Thyroid gland (tissue), 4 donors: ENCODE measurements around the gene PIGBOS1.

Source experiments
- POLR2A ChIP-seq, 2 donors: fragments of 450-650 bp; IDR thresholded peaks; one replicate each; pipeline ENCODE4 v1.6.1; 2017; ENCODE audit warnings: antibody characterized with exemption in 2 of 2, mild to moderate bottlenecking in 2 of 2, moderate library complexity in 1 of 2
- TF ChIP-seq, protein P1 (sequence below), 6 experiments: fragments of 200-600 bp in 3 of 6; fragments of 450-650 bp in 3 of 6; sonication (generic) in 3 of 6; IDR thresholded peaks; one replicate each; pipeline ENCODE4 v1.5.1; 2016 to 2019; ENCODE audit warnings: antibody characterized with exemption in 6 of 6, mild to moderate bottlenecking in 2 of 6, inconsistent platforms in 1 of 6, moderate library complexity in 1 of 6

DNA sequence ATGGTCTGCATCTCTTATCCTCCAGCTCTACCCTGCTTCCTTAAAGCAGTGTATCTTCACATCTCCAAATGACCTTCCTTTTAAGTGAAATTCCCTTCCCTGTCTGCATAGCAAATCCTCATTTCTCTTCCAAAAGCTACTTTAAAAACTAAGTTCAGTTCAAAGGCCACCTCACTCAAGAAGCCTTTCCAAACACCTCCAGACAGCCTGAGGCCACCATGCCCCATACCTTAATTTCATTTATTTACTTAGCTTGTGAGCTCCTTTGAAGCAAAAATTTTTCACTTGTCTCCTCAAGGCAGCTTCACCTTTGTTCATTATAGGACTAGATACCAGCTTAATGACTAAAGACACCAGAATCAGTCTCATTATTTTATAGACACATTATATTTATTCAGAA lies 39.5 kb upstream of the PIGBOS1 start:
- no peak for TF ChIP-seq POLR2A (IDR thresholded peaks at IDR 0.05)
- TF ChIP-seq, protein P1, sequence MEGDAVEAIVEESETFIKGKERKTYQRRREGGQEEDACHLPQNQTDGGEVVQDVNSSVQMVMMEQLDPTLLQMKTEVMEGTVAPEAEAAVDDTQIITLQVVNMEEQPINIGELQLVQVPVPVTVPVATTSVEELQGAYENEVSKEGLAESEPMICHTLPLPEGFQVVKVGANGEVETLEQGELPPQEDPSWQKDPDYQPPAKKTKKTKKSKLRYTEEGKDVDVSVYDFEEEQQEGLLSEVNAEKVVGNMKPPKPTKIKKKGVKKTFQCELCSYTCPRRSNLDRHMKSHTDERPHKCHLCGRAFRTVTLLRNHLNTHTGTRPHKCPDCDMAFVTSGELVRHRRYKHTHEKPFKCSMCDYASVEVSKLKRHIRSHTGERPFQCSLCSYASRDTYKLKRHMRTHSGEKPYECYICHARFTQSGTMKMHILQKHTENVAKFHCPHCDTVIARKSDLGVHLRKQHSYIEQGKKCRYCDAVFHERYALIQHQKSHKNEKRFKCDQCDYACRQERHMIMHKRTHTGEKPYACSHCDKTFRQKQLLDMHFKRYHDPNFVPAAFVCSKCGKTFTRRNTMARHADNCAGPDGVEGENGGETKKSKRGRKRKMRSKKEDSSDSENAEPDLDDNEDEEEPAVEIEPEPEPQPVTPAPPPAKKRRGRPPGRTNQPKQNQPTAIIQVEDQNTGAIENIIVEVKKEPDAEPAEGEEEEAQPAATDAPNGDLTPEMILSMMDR (IDR thresholded peaks at IDR 0.05) = no peak
